Stimulated activated CD8-positive, alpha-beta memory T cell treated with anti-CD3 and anti-CD28 coated beads, Interleukin-4, amount 100 ng/mL, for 24 hours (primary cell): ENCODE results near the gene KRI1.

Experiments used
- DNase-seq: peaks from one replicate; pipeline ENCODE4 v3.0.0-alpha.2; 2020; ENCODE audit warnings: low read depth

KRI1 gene

DNA sequence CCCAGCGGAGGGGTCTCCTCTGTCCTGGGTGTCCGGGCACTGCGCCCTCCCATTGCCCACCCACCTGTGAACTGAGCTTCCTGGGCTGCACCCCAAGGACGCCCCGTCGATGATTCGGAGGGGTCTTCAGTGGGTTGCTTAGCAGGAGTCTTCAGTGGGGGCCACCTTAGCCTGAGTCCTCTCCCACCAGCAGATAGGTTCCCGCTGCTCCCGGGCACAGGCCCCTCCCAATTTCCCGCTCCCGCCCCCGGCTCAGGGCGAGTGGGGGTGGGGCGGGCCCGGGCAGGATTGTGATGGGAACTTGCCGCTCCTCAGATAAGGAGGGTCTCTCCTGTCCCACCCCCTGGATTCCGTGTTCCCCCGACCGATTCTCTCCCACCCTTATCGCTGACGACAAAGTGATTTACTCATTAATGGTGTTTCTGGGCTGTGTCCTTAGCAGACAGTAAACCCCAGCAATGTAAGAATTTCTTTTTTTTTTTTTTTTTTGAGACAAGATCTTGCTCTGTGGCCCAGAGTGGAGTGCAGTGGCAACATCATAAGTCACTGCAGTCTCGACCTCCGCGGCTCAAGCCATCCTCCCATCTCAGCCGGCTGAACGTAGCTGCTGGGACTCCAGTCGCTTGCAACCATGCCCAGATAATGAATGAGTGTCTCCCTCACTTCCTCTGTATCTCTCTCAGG, 47.9 kb downstream of the KRI1 start:
- DNase-seq, result no peak

- no peak for DNase-seq
Measured at GRCh38 chr19:10517361-10517759, 48.5 kb downstream of the KRI1 start, which contains the start of gene S1PR5. S1PR5 (minus strand) TSS chr19:10517447; CDS start chr19:10515011, 2,436 bp downstream.

DNA sequence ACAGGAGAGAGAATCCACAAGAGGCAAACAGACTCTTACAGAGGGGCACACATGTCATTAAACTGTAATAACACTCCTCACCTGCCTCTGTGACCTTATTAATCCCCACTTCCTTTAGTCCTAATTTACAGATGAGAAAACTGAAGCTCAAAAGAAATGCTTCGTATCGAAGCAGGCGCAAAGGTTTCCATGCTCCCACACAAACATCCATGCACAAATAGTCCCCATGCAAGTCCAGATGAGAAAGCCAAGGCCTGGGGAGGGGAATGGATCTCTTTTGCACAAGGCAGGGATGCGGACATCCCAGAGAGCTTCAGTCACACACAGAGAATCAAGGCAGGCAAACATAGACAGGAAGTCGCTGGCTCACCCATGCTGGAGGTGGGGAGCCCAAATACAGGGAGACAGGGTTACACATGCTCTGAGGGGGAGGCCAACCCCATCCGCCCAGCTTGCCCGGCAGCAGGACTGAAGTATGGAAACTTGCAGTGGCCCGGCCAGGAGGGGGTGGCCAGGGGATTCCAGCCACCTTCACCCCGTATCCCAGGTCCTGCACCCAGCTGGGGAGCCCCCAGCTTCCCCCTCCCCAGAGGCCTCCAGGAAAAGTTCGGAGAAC, 49.0 kb downstream of the KRI1 start:
- no peak for DNase-seq

DNA sequence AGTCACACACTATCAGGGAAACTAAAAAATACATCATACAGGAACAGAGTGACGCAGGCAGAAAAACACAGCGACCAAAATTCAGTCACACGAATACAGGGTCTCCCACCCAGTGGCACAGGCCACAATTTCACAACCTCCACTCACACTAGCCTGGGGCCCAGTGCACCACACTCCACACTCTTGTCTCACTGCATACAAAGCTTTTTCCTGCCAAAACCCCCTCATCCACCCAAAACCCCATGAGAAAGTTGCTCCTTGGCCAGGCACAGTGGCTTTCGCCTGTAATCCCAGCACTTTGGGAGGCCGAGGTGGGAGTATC, 49.8 kb downstream of the KRI1 start:
- no peak for DNase-seq

DNA sequence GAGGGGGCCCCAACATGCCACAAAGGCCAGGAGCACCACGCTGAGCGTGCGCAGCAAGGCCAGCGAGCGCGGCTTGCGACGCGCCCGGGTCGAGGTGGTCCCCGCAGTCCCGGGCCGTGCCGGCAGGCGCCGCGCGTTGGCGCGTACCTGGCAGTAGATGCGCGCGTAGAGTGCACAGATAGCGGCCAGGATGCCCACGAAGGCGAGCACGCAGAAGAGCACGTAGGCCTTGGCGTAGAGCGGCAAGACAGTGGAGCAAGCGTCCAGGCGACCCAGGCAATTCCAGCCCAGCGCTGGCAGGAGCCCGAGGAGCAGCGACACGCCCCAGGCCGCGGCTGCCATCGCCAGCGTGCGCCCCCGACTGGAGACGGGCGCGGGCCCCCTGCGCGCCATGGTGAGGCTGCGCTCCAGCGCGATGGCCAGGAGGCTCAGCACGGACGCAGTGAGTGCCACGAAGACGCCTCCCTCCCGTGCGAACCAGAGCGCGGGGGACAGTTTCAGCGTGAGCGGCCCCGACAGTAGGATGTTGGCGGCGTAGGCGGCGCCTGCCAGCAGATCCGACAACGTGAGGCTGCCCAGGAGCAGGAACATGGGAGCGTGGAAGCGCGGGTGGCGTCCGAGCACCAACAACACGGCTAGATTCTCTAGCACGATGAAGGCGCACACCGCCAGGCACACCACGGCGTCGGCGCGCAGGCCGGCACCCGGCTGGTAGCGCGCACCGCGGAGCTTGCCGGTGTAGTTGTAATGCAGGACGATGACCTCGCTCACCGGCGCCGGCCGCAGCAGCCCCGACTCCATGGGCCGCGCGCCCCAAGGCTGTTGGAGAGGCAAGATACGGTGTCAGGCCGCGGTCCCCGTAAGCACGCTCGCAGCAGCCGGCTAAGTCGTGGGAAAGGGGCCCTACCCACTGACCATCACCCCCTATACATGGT, 51.3 kb downstream of the KRI1 start:
- DNase-seq, result no peak

GRCh38 chr19:10513223-10513622, 52.6 kb downstream of the KRI1 start:
- no peak for DNase-seq

- DNase-seq, result peak; percentile 47
Measured at GRCh38 chr19:10510301-10510802, 55.5 kb downstream of the KRI1 start.

DNA sequence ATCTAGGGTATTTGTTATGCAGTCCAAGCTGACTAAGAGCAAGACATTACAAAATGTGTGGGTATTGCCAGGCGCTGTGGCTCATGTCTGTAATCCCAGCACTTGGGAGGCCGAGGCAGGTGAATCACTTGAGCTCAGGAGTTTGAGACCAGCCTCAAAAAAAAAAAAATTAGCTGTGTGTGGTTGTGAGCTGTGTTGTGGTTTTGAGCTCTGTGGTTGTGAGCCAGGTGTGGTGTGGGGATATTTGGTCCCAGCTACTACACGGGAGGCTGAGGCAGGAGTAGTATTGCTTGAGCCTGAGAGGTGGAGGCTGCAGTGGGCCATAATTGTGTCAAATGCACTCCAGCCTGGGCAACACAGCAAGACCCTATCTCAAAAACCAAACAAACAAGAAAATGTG, 57.1 kb downstream of the KRI1 start:
- no peak for DNase-seq

DNA sequence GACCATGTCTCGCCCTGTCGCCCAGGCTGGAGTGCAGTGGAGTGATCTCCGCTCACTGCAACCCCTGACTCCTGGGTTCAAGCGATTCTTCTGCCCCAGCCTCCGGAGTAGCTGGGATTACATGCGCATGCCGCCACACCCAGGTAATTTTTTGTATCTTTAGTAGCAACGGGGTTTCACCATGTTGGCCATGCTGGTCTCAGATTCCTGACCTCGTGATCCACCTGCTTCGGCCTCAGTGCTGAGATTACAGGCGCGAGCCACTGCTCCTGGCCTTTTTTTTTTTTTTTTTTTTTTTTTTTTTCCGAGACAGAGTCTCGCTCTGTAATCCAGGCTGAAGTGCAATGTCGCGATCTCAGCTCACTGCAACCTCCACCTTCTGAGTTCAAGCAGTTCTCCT, 57.8 kb downstream of the KRI1 start:
- no peak for DNase-seq

DNA sequence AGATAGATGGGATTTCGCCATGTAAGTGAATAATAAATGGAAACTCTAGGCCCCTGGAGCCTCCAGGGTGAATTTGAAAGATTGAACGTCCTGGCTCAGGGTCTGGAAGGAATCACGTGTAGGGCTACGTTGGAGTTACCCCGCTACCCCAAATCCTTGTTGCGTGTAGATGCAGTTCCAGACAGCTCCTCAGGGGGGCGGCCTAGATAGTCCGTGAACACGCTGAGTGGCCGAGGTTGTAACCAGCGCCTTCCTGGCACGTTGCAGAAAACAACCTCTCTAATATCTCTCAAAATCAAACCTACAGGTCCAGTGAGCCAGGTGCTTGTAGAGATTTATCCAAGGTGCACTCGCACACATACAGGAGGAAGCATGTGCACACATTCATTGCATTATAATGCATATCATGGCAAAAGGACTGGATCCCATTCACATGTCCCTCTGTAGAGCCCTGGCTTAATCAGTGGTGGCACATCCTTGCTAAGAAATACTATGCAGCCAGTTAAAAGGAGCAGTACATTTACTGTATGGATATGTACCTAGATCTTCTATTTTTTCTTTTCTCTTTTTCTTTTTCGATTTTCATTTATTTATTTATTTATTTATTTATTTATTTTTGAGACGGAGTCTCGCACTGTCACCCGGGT, 60.1 kb downstream of the KRI1 start:
- DNase-seq, result peak; percentile 76
